OCI-LY1 (cell line): ENCODE data around the gene PARD3.

Experiments used
- EZH2 ChIP-seq: fragments of 200-600 bp; sonication (generic), shearing (Covaris generic); IDR thresholded peaks from 2 replicates; pipeline ENCODE4 v1.8.0; 2017; ENCODE audit warnings: borderline replicate concordance, mixed run types, mild to moderate bottlenecking, antibody characterized with exemption, low read length, moderate library complexity, mixed read lengths
- TF ChIP-seq, protein P1 (sequence below): fragments of 200-600 bp; sonication (generic), shearing (Covaris generic); IDR thresholded peaks from 2 replicates; pipeline ENCODE4 v1.5.1; 2017; ENCODE audit warnings: mild to moderate bottlenecking, antibody characterized with exemption, low read length, moderate library complexity, mixed read lengths

DNA sequence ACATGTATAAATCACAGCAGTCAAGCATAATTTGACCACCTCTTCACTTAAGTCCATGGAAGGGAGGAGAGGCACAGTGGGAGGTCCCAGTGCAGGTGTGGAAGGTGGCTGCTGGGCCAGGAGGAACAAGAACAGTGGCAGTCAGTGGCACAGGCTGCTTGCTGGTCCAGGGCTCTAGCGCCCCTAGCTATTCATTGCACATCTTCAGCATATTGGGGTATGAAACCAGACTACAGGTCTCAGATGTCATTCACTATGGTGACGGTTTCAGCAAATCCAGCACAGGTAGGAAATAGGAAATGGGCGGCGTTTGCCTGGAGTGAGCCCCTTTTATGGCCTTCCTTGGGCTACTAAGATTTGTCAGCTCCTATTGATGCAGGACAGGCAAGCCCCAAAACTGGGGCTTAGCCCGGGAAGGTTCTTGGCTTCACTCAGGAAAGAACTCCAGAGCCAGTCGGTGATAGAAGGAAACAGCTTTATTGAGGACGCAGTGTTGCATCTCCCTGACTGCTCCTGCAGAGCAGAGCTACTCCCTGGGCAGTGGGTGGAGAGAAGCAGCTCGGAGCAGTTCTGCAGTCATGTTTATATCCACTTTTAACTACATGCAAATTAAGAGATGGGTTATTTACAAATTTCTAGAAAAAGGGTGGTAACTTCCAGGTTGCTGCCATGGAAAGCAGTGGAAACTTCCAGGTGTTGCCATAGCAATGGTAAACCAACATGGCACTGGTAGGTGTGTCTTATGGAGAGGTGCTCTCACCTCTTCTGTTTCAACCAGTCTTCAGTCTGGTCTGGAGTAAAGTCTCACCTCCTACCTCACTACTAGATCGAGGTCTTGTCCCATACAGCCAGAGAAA lies 608.8 kb downstream of the PARD3 start:
- TF ChIP-seq, protein P1, sequence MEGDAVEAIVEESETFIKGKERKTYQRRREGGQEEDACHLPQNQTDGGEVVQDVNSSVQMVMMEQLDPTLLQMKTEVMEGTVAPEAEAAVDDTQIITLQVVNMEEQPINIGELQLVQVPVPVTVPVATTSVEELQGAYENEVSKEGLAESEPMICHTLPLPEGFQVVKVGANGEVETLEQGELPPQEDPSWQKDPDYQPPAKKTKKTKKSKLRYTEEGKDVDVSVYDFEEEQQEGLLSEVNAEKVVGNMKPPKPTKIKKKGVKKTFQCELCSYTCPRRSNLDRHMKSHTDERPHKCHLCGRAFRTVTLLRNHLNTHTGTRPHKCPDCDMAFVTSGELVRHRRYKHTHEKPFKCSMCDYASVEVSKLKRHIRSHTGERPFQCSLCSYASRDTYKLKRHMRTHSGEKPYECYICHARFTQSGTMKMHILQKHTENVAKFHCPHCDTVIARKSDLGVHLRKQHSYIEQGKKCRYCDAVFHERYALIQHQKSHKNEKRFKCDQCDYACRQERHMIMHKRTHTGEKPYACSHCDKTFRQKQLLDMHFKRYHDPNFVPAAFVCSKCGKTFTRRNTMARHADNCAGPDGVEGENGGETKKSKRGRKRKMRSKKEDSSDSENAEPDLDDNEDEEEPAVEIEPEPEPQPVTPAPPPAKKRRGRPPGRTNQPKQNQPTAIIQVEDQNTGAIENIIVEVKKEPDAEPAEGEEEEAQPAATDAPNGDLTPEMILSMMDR: no peak; the same call in 1 of the 2 replicates
- TF ChIP-seq EZH2: no peak
